Aorta (tissue), 5 donors: ENCODE measurements around the gene SSH3. TPM values are rescaled to one million over a fixed set of nuclear protein-coding genes. Genes with fewer than 3 reads are reported as not detected.

Experiments used
- ATAC-seq: fragments of 200-7000 bp; cut with Tn5 transposase; one replicate; pipeline ENCODE4 v1.9.1; 2022; ENCODE audit warnings: moderate library complexity; ENCODE audit not compliant: low FRiP score
- DNase-seq, 2 donors: peaks; one replicate each; pipeline ENCODE4 v3.0.0-alpha.2; 2020
- H3K27ac ChIP-seq, 2 donors: one replicate each; pipeline ENCODE4 v1.5.1; 2013; ENCODE audit warnings: low read length in 2 of 2, mild to moderate bottlenecking in 2 of 2, moderate library complexity in 2 of 2, control low read depth in 1 of 2, inconsistent platforms in 1 of 2, low read depth in 1 of 2
- H3K27me3 ChIP-seq, 2 donors: one replicate each; pipeline ENCODE4 v1.6.1; 2013; ENCODE audit warnings: control low read depth in 1 of 2, low read length in 1 of 2, mild to moderate bottlenecking in 1 of 2, moderate library complexity in 1 of 2; ENCODE audit not compliant: insufficient read depth in 2 of 2, control insufficient read depth in 1 of 2
- H3K36me3 ChIP-seq, 2 donors: one replicate each; pipeline ENCODE4 v1.6.1; 2013; ENCODE audit warnings: control low read depth in 1 of 2, low read length in 1 of 2, mild to moderate bottlenecking in 1 of 2; ENCODE audit not compliant: insufficient read depth in 2 of 2, control insufficient read depth in 1 of 2
- H3K4me1 ChIP-seq, 2 donors: one replicate each; pipeline ENCODE4 v1.6.1; 2013; ENCODE audit warnings: low read length in 2 of 2, control low read depth in 1 of 2, mild to moderate bottlenecking in 1 of 2, moderate library complexity in 1 of 2; ENCODE audit not compliant: insufficient read depth in 2 of 2, control insufficient read depth in 1 of 2
- H3K4me3 ChIP-seq, 2 donors: one replicate each; pipeline ENCODE4 v1.5.1; 2013; ENCODE audit warnings: low read length in 2 of 2, control low read depth in 1 of 2, mild to moderate bottlenecking in 1 of 2
- H3K9me3 ChIP-seq: one replicate; pipeline ENCODE4 v1.6.1; 2013; ENCODE audit warnings: mild to moderate bottlenecking, low read length; ENCODE audit not compliant: control insufficient read depth
- WGBS, 2 donors: extraction: QIAGEN DNeasy Blood & Tissue Kit; methylation state at CpG; one replicate each; pipeline ENCODE4 v1.1.7; 2013; 5-methylcytosine and 5-hydroxymethylcytosine counted together
- intact Hi-C, 2 donors: fragments of 100-400 bp; cut with DNase I; formaldehyde crosslinking; loops; one replicate each; pipeline versions ENCODE4 v1.14.2 to v1.15.0; 2022
- polyA plus RNA-seq, 2 donors: library from polyadenylated mRNA; stranded (reverse); fragments of 200-250 nt; gene quantifications; one replicate each; pipeline ENCODE4 v1.2.3, GENCODE V29; 2013
- total RNA-seq, 2 donors: library from RNA; stranded (reverse); fragmentation: NEBNext Ultra II Directional; extraction: Animal tissue kit (Norgen Biotek cat#: 25700); gene quantifications; one replicate each; pipeline ENCODE4 v1.2.1, GENCODE V29; 2021
- donor health status: healthy with polysubstance abuse.
- donor health status: Bipolar disorder and iron deficiency.
- donor health status: DM: no; HTN: no; CAD: no.
- donor health status: DM: no; HTN: no; CAD: no.
- donor health status: DM: yes; HTN: yes; CAD: no.

The SSH3 gene
- total and polyA plus RNA-seq, 4 donors: 13.3 to 37.0 (median 25.7) TPM

GRCh38 chr11:67261640-67261945 is 41.7 kb upstream of the SSH3 start:
- Histone ChIP-seq H3K27ac (no peak overlapping the region), H3K4me3 (peak overlapping the region; percentile 2 to 25), H3K27me3 (no peaks in the 10 kb centered on the region), H3K9me3 (no peaks in the 10 kb centered on the region), H3K4me1 (no peaks in the 10 kb centered on the region), H3K36me3 (no peaks in the 10 kb centered on the region)
- no peak for DNase-seq
- 11% methylated on average over 17 to 18 of the region's 18 CpGs for WGBS, 2 donors
- intact Hi-C loops: loop anchor here (5.0 kb wide), 1 partner anchor 121 kb away; no protein-coding TSS in a partner anchor
- ATAC-seq: no peak

- no peaks in the 10 kb centered on the region for H3K27me3 ChIP-seq
- ATAC-seq (no peak), DNase-seq (peak; percentile 46 to 74)
- H3K4me3 ChIP-seq: no peak overlapping the region
- H3K9me3 ChIP-seq: no peaks in the 10 kb centered on the region
- no peaks in the 10 kb centered on the region for H3K36me3 ChIP-seq
- H3K4me1 ChIP-seq: no peaks in the 10 kb centered on the region
- 55 to 57% methylated on average over 18 of the region's 18 CpGs for WGBS, 2 donors
- no peak overlapping the region for H3K27ac ChIP-seq
- intact Hi-C loops: loop anchor here (2.0 to 5.0 kb wide), 2 partner anchors 55 to 120 kb away; no protein-coding TSS in a partner anchor
These were observed 41.2 kb upstream of the SSH3 start for GRCh38 chr11:67261946-67262681.

GRCh38 chr11:67262731-67263675 is 40.3 kb upstream of the SSH3 start:
- 33 to 38% methylated on average over 22 of the region's 22 CpGs for WGBS, 2 donors
- H3K27ac ChIP-seq: no peak overlapping the region
- H3K27me3 ChIP-seq: no peaks in the 10 kb centered on the region
- DNase-seq: peak; percentile 91 to 94
- H3K36me3 ChIP-seq: no peaks in the 10 kb centered on the region
- no peak overlapping the region for H3K4me3 ChIP-seq
- intact Hi-C loops: loop anchor here (2.0 to 5.0 kb wide), 2 partner anchors 54 to 119 kb away; no protein-coding TSS in a partner anchor
- no peaks in the 10 kb centered on the region for H3K9me3 ChIP-seq
- ATAC-seq: peak; percentile 87
- H3K4me1 ChIP-seq: no peaks in the 10 kb centered on the region

GRCh38 chr11:67264260-67264659 is 39.1 kb upstream of the SSH3 start:
- Histone ChIP-seq H3K36me3 (no peaks in the 10 kb centered on the region), H3K27me3 (no peaks in the 10 kb centered on the region), H3K9me3 (no peaks in the 10 kb centered on the region), H3K4me1 (no peaks in the 10 kb centered on the region), H3K4me3 (no peak overlapping the region), H3K27ac (no peak overlapping the region)
- DNase-seq: no peak
- no peak for ATAC-seq
- intact Hi-C loops: loop anchor here (5.0 kb wide), 1 partner anchor 118 kb away; no protein-coding TSS in a partner anchor
- 96 to 99% methylated on average over 5 of the region's 5 CpGs for WGBS, 2 donors

GRCh38 chr11:67264877-67265632 is 38.3 kb upstream of the SSH3 start:
- no peak for ATAC-seq
- Histone ChIP-seq H3K27ac (no peak overlapping the region), H3K36me3 (no peaks in the 10 kb centered on the region), H3K27me3 (no peaks in the 10 kb centered on the region), H3K4me3 (no peak overlapping the region), H3K4me1 (no peaks in the 10 kb centered on the region), H3K9me3 (no peaks in the 10 kb centered on the region)
- DNase-seq: peak in 1 of 2 donors; percentile 49
- WGBS, 2 donors: 91 to 92% methylated on average over 7 of the region's 7 CpGs
- intact Hi-C loops: loop anchor here (5.0 kb wide), 1 partner anchor 117 kb away; no protein-coding TSS in a partner anchor

- intact Hi-C loops: loop anchor here in 1 of 2 donors (1.0 kb wide), 1 partner anchor 51 kb away; no protein-coding TSS in a partner anchor
- 11 to 23% methylated on average over 27 to 54 of the region's 54 CpGs for WGBS, 2 donors
- no peaks in the 10 kb centered on the region for H3K4me1 ChIP-seq
- no peaks in the 10 kb centered on the region for H3K27me3 ChIP-seq
- H3K36me3 ChIP-seq: no peaks in the 10 kb centered on the region
- DNase-seq (peak; percentile 84 to 94), ATAC-seq (peak; percentile 76)
- no peaks in the 10 kb centered on the region for H3K9me3 ChIP-seq
- peak overlapping the region; percentile 75 to 81 for H3K4me3 ChIP-seq
- H3K27ac ChIP-seq: peak overlapping the region in 1 of 2 donors; percentile 58
These were observed 37.5 kb upstream of the SSH3 start for GRCh38 chr11:67265633-67266448.

GRCh38 chr11:67266449-67267187 is 36.7 kb upstream of the SSH3 start, which contains the start of gene GRK2:
GRK2 (plus strand) TSS chr11:67266473; CDS start chr11:67266700, 227 bp downstream.
- Histone ChIP-seq H3K27me3 (no peaks in the 10 kb centered on the region), H3K9me3 (no peaks in the 10 kb centered on the region), H3K36me3 (no peaks in the 10 kb centered on the region), H3K4me1 (no peaks in the 10 kb centered on the region), H3K27ac (peak within 1 kb of the TSS in 1 of 2 donors; percentile 58), H3K4me3 (peak within 1 kb of the TSS; percentile 75 to 81)
- ATAC-seq (no peak), DNase-seq (peak; percentile 75 to 85)
- WGBS, 2 donors: 1% methylated on average over 40 to 103 of the region's 103 CpGs
- intact Hi-C loops: loop anchor here in 1 of 2 donors (1.0 kb wide), 1 partner anchor 51 kb away; no protein-coding TSS in a partner anchor
